Measurements from ENCODE around the gene COMMD4. TPM values are rescaled to one million over a fixed set of nuclear protein-coding genes. Genes with fewer than 3 reads are reported as not detected.
"Not testable (repeated sequence)": the region's sequence is repeated elsewhere in the genome, so short reads cannot be mapped to it uniquely, and the experiment has no call there.

The COMMD4 gene
- total RNA-seq, 1 donor = 68.4 TPM

GRCh38 chr15:75309711-75310110 is 26.2 kb upstream of the COMMD4 start:
- Histone ChIP-seq H3K79me2 (ENCODE audit: insufficient read depth, low read length) (no peaks in the 10 kb centered on the region), H4K20me1 (ENCODE audit: insufficient read depth, low read length) (no peaks in the 10 kb centered on the region), H3K9me3 (ENCODE audit: low read depth, low read length) (no peaks in the 10 kb centered on the region), H3K4me3 (ENCODE audit: insufficient read depth, low read length) (no peak overlapping the region), H3K36me3 (ENCODE audit: insufficient read depth, low read length) (no peaks in the 10 kb centered on the region), H3K4me1 (ENCODE audit: insufficient read depth, low read length) (no peaks in the 10 kb centered on the region), H3K4me2 (ENCODE audit: insufficient read depth, low read length) (no peak overlapping the region), H2AFZ (ENCODE audit: low read length) (no peak overlapping the region), H3K27me3 (ENCODE audit: insufficient read depth, low read length) (peaks cover 47% of the 10 kb centered on the region), H3K27ac (ENCODE audit: low read depth, low read length) (no peak overlapping the region)
- TF ChIP-seq CTCF (IDR thresholded peaks at IDR 0.05; ENCODE audit: extremely low read depth, low read depth, low read length) = no peak
- no peak for DNase-seq (ENCODE audit: insufficient read length, low spot score, missing footprints)

- not testable (repeated sequence) for H3K4me3 ChIP-seq (ENCODE audit: insufficient read depth, low read length); H3K79me2 ChIP-seq (ENCODE audit: insufficient read depth, low read length); H3K36me3 ChIP-seq (ENCODE audit: insufficient read depth, low read length); H3K27ac ChIP-seq (ENCODE audit: low read depth, low read length); H3K9me3 ChIP-seq (ENCODE audit: low read depth, low read length); DNase-seq (ENCODE audit: insufficient read length, low spot score, missing footprints); H4K20me1 ChIP-seq (ENCODE audit: insufficient read depth, low read length); H3K4me1 ChIP-seq (ENCODE audit: insufficient read depth, low read length); H3K4me2 ChIP-seq (ENCODE audit: insufficient read depth, low read length); H2AFZ ChIP-seq (ENCODE audit: low read length)
- peaks cover 27% of the 10 kb centered on the region for H3K27me3 ChIP-seq (ENCODE audit: insufficient read depth, low read length)
These were observed 23.3 kb upstream of the COMMD4 start for GRCh38 chr15:75312548-75312947.

- TF ChIP-seq CTCF (IDR thresholded peaks at IDR 0.05; ENCODE audit: extremely low read depth, low read depth, low read length) = no peak
- Histone ChIP-seq H3K79me2 (ENCODE audit: insufficient read depth, low read length) (no peaks in the 10 kb centered on the region), H3K27me3 (ENCODE audit: insufficient read depth, low read length) (peaks cover 20% of the 10 kb centered on the region), H2AFZ (ENCODE audit: low read length) (no peak overlapping the region), H4K20me1 (ENCODE audit: insufficient read depth, low read length) (no peaks in the 10 kb centered on the region), H3K4me3 (ENCODE audit: insufficient read depth, low read length) (no peak overlapping the region), H3K36me3 (ENCODE audit: insufficient read depth, low read length) (no peaks in the 10 kb centered on the region), H3K27ac (ENCODE audit: low read depth, low read length) (no peak overlapping the region), H3K4me1 (ENCODE audit: insufficient read depth, low read length) (no peaks in the 10 kb centered on the region), H3K4me2 (ENCODE audit: insufficient read depth, low read length) (no peak overlapping the region), H3K9me3 (ENCODE audit: low read depth, low read length) (no peaks in the 10 kb centered on the region)
- DNase-seq (ENCODE audit: insufficient read length, low spot score, missing footprints) = no peak
These were observed 22.6 kb upstream of the COMMD4 start for GRCh38 chr15:75313116-75313845.

GRCh38 chr15:75314552-75315290 is 21.1 kb upstream of the COMMD4 start:
- no peaks in the 10 kb centered on the region for H4K20me1 ChIP-seq (ENCODE audit: insufficient read depth, low read length)
- H3K4me2 ChIP-seq (ENCODE audit: insufficient read depth, low read length) = no peak overlapping the region
- no peaks in the 10 kb centered on the region for H3K79me2 ChIP-seq (ENCODE audit: insufficient read depth, low read length)
- H3K4me1 ChIP-seq (ENCODE audit: insufficient read depth, low read length) = no peaks in the 10 kb centered on the region
- no peak for DNase-seq (ENCODE audit: insufficient read length, low spot score, missing footprints)
- H3K9me3 ChIP-seq (ENCODE audit: low read depth, low read length) = no peaks in the 10 kb centered on the region
- H2AFZ ChIP-seq (ENCODE audit: low read length) = no peak overlapping the region
- H3K4me3 ChIP-seq (ENCODE audit: insufficient read depth, low read length) = no peak overlapping the region
- H3K36me3 ChIP-seq (ENCODE audit: insufficient read depth, low read length) = no peaks in the 10 kb centered on the region
- no peak overlapping the region for H3K27ac ChIP-seq (ENCODE audit: low read depth, low read length)
- H3K27me3 ChIP-seq (ENCODE audit: insufficient read depth, low read length) = peaks cover 14% of the 10 kb centered on the region
- no peak for TF ChIP-seq CTCF (IDR thresholded peaks at IDR 0.05; ENCODE audit: extremely low read depth, low read depth, low read length)

- not testable (repeated sequence) for H3K4me3 ChIP-seq (ENCODE audit: insufficient read depth, low read length); H3K36me3 ChIP-seq (ENCODE audit: insufficient read depth, low read length); H3K79me2 ChIP-seq (ENCODE audit: insufficient read depth, low read length); H2AFZ ChIP-seq (ENCODE audit: low read length); H4K20me1 ChIP-seq (ENCODE audit: insufficient read depth, low read length); H3K4me1 ChIP-seq (ENCODE audit: insufficient read depth, low read length); H3K9me3 ChIP-seq (ENCODE audit: low read depth, low read length); H3K27ac ChIP-seq (ENCODE audit: low read depth, low read length); H3K27me3 ChIP-seq (ENCODE audit: insufficient read depth, low read length); H3K4me2 ChIP-seq (ENCODE audit: insufficient read depth, low read length)
- DNase-seq (ENCODE audit: insufficient read length, low spot score, missing footprints) = peak; percentile 63
These were observed 16.5 kb upstream of the COMMD4 start for GRCh38 chr15:75319231-75319897.

Measured in osteoblast (primary cell).